ENCODE measurements around the gene MAST4.

- TF ChIP-seq CTCF (IDR thresholded peaks at IDR 0.05; ENCODE audit: low read length) (no peak), EZH2 (optimal IDR thresholded peaks at IDR 0.05; ENCODE audit: low read depth, low read length) (no peak)
Observed at GRCh38 chr5:67063791-67064190, 467.6 kb downstream of the MAST4 start.

All from MM.1S (cell line).